NCI-H1048 (cell line): ENCODE data around the gene ITGA11.

Experiments used
- DNase-seq: peaks from one replicate; lab custom pipeline; 2025; lab: John Stamatoyannopoulos, UW

ITGA11 gene

GRCh38 chr15:68289621-68290352 is 142.2 kb downstream of the ITGA11 start:
- DNase-seq: no peak

- no peak for DNase-seq
These were observed 142.9 kb downstream of the ITGA11 start for GRCh38 chr15:68289057-68289456.

GRCh38 chr15:68286256-68286655 is 145.7 kb downstream of the ITGA11 start:
- no peak for DNase-seq

- no peak for DNase-seq
These were observed 146.5 kb downstream of the ITGA11 start for GRCh38 chr15:68285259-68285980.

- DNase-seq: no peak
These were observed 147.2 kb downstream of the ITGA11 start for GRCh38 chr15:68284616-68285258.

- DNase-seq: no peak
These were observed 148.6 kb downstream of the ITGA11 start for GRCh38 chr15:68283401-68283800.

GRCh38 chr15:68281008-68281407 is 151.0 kb downstream of the ITGA11 start:
- DNase-seq: no peak

- no peak for DNase-seq
These were observed 151.9 kb downstream of the ITGA11 start for GRCh38 chr15:68279779-68280753.

- no peak for DNase-seq
These were observed 153.2 kb downstream of the ITGA11 start for GRCh38 chr15:68278595-68279405.

- no peak for DNase-seq
These were observed 153.7 kb downstream of the ITGA11 start for GRCh38 chr15:68278345-68278594.

GRCh38 chr15:68277603-68278344 is 154.2 kb downstream of the ITGA11 start, which contains the start of gene FEM1B:
Gene FEM1B, plus strand, starts transcription at chr15:68277745. Its CDS starts 673 bp downstream, at chr15:68278418.
- peak; percentile 54 for DNase-seq

- DNase-seq: peak; percentile 21
These were observed 154.8 kb downstream of the ITGA11 start for GRCh38 chr15:68277131-68277602.

GRCh38 chr15:68276668-68277067 is 155.3 kb downstream of the ITGA11 start:
- DNase-seq: no peak

GRCh38 chr15:68275165-68275746 is 156.7 kb downstream of the ITGA11 start:
- no peak for DNase-seq

GRCh38 chr15:68274201-68274848 is 157.6 kb downstream of the ITGA11 start:
- DNase-seq: no peak

GRCh38 chr15:68272721-68273271 is 159.2 kb downstream of the ITGA11 start:
- no peak for DNase-seq

GRCh38 chr15:68271854-68272471 is 160.0 kb downstream of the ITGA11 start:
- no peak for DNase-seq

GRCh38 chr15:68268405-68268804 is 163.6 kb downstream of the ITGA11 start:
- peak; percentile 61 for DNase-seq

GRCh38 chr15:68265674-68266073 is 166.3 kb downstream of the ITGA11 start:
- DNase-seq: no peak
